GM19099 (cell line): ENCODE results near the gene NACAD.

Source experiments
- POLR2A ChIP-seq: IDR thresholded peaks from 3 replicates; pipeline ENCODE4 v1.6.1; 2011; ENCODE audit warnings: low read depth; ENCODE audit not compliant: insufficient read length; ENCODE audit errors: extremely low read depth

The NACAD gene

DNA sequence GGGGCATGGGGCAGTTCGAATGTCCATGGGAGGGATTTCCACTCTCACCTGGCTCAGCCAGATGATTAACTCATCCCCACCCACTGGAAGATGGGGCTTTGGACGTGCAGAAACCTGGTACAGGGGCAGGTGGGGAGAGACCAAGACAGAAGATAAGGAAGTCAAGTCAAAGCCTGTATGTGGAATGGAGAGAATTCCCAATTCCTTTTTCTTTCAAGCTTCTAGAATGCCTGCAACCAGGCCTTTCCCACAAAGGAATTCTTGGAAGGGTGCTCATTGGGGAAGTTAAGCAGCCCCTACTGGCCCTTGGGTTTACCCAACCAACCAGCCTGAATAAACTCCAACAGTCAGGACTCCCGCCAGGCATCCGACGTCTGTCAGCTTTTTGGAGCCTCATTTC lies 49.7 kb downstream of the NACAD start:
- no peak for TF ChIP-seq POLR2A

DNA sequence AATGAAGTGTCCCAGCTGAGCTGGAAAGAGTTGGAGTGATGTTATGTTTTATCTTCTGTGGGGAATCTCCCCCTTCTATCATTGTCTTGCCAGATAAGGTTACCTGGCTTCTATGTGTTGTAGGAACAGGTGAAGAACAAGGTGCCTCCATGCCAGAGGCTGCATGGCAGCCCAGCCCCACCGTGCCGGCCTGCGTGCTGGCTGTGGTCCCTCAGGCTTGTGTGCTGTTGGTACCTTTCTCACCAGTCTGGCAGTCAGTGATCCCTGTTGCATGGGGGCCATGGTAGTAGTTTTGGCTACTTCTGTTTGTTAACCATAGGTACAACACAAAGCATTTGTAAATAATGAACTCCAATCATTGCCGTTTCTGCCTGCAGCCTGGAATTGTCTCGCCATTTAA lies 50.9 kb downstream of the NACAD start:
- TF ChIP-seq POLR2A = no peak

DNA sequence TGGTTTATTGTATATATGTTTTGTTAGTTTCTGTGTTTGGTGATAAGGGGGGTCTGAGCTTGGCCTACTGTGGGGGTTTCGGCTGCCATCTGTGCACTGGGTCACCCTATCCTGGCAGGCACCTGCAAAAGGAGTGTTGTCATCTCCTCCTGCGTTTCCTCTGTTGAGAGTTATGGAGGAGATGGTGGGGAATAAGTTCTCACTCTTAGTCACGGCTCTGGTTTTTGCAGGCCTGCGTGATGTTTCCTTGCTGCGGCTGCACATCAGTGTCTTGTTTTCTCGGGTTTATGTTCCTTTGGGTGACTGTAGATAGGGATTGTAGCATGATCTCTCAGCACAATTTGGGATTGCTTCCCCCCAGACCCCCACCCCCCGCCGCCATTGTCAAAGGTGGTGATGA lies 52.0 kb downstream of the NACAD start:
- no peak for TF ChIP-seq POLR2A

DNA sequence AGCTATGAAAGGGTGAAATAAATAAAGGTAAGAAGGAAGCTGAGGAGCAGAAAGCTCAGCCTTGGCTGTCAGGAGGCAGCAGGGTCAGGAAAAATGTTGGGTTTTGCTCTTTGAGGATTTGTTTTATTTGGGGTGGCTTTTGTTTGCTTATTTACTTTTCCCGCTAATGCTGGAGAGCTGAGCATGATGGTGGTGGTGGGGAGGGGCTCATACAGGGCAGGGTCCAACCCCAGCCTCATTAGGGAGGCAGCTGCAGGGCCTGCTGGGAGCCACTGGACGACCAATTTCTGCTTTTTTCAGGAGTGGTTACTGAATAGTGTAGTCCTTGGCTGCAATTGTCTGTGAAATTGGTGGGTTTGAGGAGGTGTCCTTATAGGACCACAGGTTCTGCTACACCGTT lies 52.5 kb downstream of the NACAD start:
- TF ChIP-seq POLR2A = no peak

DNA sequence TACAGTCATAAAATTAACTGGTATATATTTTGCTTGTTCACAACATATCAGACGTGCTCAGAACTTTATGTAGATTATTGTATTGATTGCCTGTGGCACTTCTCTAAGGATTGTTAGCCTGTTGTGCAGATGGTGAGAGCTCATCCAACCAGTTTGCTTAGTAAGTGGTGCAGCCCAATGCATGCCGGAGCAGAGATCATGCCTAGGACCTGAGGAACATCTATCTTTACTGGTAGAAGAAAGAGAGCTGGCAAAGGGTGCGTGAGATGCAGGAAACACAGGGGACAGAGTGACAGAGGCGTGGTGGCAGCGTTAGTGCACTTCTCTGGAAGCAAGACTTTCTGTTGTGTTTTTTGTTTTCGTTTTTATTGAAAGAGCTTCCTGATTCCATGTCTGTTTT lies 52.9 kb downstream of the NACAD start:
- TF ChIP-seq POLR2A = no peak

DNA sequence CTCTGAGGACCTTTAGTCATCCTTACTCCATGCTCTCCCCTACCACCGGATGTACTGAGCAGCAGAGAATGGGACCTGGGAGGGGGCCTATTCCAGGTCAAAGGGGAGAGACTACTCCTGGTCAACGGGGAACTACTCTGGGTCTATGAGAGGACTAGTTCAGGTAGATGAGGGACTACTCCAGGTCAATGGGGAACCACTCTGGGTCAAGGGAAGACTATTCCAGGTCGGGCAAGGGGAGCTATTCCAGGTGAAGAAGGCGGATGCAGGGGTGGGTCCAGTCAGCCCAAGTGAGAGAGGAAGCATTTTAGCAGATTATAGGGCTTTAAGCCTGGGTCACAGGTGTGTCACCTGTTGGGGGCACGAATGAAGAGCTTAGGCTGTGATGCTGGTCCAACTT lies 53.4 kb downstream of the NACAD start:
- TF ChIP-seq POLR2A = no peak

DNA sequence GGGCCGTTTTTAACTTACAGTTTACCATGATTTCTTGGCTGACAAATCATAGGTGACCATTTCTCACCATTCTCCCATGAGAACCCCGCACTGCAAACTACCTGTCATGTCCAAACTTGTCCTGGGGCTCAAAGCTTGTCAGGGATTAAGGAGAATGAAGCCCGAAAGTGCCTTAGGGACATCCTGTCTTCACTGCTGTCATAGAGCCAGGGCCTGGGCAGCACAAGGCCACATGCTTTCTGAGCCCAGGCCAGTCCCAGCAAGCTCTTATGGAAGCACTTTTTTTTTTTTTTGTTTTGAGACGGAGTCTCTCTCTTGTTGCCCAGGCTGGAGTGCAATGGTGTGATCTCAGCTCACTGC lies 54.9 kb downstream of the NACAD start:
- no peak for TF ChIP-seq POLR2A

DNA sequence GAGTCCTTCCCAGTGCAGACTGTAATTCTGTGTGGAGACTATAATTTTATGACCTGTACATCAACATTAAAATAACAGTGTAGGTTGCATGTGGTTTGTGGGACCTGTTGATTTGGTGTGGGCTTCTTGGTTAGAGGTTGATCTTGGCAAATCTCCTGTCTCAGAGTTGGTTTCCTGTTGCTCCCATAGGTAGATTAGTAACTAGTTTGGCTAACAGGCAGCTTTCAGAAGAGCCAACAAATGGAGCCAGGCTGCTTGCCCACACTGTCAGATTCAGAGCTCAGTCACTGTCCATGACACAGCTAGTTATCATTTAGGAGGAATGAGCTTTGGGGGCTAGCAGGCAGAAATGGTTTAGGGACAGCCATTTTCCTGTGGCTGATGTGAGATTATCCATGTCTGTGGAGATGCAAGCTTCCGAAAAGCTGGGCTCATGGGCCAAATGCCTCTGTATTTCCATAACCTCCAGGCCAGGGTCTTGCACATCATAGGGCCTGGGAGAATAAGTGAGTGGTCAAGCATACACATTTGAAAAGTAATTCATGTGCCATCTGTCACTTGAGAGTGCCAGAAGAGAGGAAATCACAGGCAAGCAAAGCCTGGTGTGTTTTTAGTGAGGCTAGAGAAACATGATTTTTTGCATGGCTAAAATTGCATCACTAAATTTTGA lies 55.4 kb downstream of the NACAD start:
- no peak for TF ChIP-seq POLR2A

DNA sequence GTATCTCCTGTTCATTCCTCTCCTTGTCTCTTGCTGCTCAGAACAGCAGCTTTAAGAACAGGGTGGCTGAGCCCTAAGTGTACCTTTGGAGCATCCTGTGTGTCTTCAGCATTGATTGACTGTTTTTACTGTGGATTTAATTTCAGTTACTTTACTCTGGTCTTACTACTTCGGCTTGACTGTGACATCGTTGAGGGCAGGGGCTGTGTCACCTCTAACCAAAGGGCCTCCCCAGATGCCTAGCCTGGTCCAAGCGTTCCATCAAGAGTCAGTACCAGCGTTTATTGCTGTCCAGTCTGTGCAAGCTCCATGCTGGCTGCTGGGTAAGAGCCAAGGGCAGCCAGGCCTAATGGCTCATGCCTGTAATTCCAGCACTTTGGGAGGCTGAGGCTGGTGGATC lies 56.3 kb downstream of the NACAD start:
- TF ChIP-seq POLR2A = no peak

DNA sequence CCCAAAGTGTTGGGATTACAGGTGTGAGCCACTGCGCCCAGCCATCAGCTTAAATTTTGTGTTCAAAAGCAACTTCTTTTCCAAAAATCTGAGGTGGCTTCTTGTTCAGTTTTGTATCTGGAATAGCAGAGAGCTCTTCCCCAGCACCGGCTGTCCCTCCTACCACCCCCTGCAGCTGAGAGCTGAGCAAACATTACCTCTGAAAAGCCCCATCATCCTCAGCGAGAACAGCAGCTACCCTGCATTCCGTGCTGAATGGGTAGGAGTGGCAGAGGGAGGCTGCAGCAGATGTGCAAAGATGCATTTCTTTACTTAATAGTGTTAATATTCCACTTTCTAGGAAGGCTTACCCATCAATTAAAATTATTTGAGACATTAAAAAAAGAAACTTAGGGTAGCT lies 56.9 kb downstream of the NACAD start:
- no peak for TF ChIP-seq POLR2A
